GM23338 (cell line): ENCODE results near the gene CLUH. TPM values are rescaled to one million over a fixed set of nuclear protein-coding genes. Genes with fewer than 3 reads are reported as not detected.

Experiments used
- ATAC-seq: fragments of 200-7000 bp; cut with Tn5 transposase; 3 replicates; pipeline ENCODE4 v1.9.1; 2020
- DNase-seq: peaks from one replicate; pipeline ENCODE4 v3.0.0-alpha.2; 2015; ENCODE audit warnings: low spot score
- H2AFZ ChIP-seq: fragments of 200-600 bp; sonication (generic); 2 replicates; pipeline ENCODE4 v1.8.0; 2016; ENCODE audit warnings: antibody characterized with exemption, mild to moderate bottlenecking, moderate library complexity
- H3F3A ChIP-seq: fragments of 200-600 bp; sonication (generic); replicated peaks from 2 replicates; pipeline ENCODE4 v1.8.0; 2017; ENCODE audit warnings: antibody characterized with exemption, mixed run types, low read depth
- H3K27ac ChIP-seq: fragments of 200-600 bp; sonication (generic); 2 replicates; pipeline ENCODE4 v1.6.1; 2016; ENCODE audit warnings: low read depth
- H3K27me3 ChIP-seq: fragments of 200-600 bp; sonication (generic); 2 replicates; pipeline ENCODE4 v1.8.0; 2016; ENCODE audit warnings: mild to moderate bottlenecking, mixed run types, moderate library complexity; ENCODE audit not compliant: insufficient read depth
- H3K36me3 ChIP-seq: fragments of 200-600 bp; sonication (generic); 2 replicates; pipeline ENCODE4 v1.8.0; 2016; ENCODE audit warnings: mild to moderate bottlenecking; ENCODE audit not compliant: insufficient read depth
- H3K4me1 ChIP-seq: fragments of 200-600 bp; sonication (generic); 2 replicates; pipeline ENCODE4 v1.8.0; 2016; ENCODE audit warnings: mild to moderate bottlenecking, moderate library complexity; ENCODE audit not compliant: insufficient read depth
- H3K4me2 ChIP-seq: fragments of 200-600 bp; sonication (generic); 2 replicates; pipeline ENCODE4 v1.7.1; 2017; ENCODE audit warnings: mixed run types
- H3K4me3 ChIP-seq: fragments of 200-600 bp; sonication (generic); 2 replicates; pipeline ENCODE4 v1.6.1; 2016; ENCODE audit warnings: mixed run types
- H3K79me2 ChIP-seq: fragments of 200-600 bp; sonication (generic); replicated peaks from 2 replicates; pipeline ENCODE4 v1.8.0; 2017; ENCODE audit warnings: mild to moderate bottlenecking; ENCODE audit not compliant: insufficient read depth
- H3K9me2 ChIP-seq: fragments of 200-600 bp; sonication (generic); 2 replicates; pipeline ENCODE4 v1.8.0; 2017; ENCODE audit not compliant: insufficient read depth
- H4K20me1 ChIP-seq: fragments of 200-600 bp; sonication (generic); replicated peaks from 2 replicates; pipeline ENCODE4 v1.8.0; 2017; ENCODE audit warnings: mild to moderate bottlenecking; ENCODE audit not compliant: insufficient read depth
- H3K27ac Mint-ChIP-seq: 2 replicates; pipeline ENCODE4 v1.8.0; 2020; ENCODE audit warnings: inconsistent platforms, mild to moderate bottlenecking, moderate library complexity, mixed read lengths
- H3K27me3 Mint-ChIP-seq: 3 replicates; pipeline ENCODE4 v1.8.0; 2022; ENCODE audit warnings: low read depth, mild to moderate bottlenecking, moderate library complexity, mixed read lengths, inconsistent platforms; ENCODE audit not compliant: insufficient read depth, poor library complexity
- H3K36me3 Mint-ChIP-seq: 3 replicates; pipeline ENCODE4 v1.8.0; 2021; ENCODE audit warnings: low read depth, mild to moderate bottlenecking, inconsistent platforms, moderate library complexity, mixed read lengths
- H3K4me1 Mint-ChIP-seq: 3 replicates; pipeline ENCODE4 v1.8.0; 2020; ENCODE audit warnings: mild to moderate bottlenecking, inconsistent platforms, mixed read lengths
- H3K4me3 Mint-ChIP-seq: 3 replicates; pipeline ENCODE4 v1.8.0; 2021; ENCODE audit warnings: moderate library complexity, mild to moderate bottlenecking, inconsistent platforms, mixed read lengths
- H3K9me3 Mint-ChIP-seq: 3 replicates; pipeline ENCODE4 v1.8.0; 2020; ENCODE audit warnings: moderate library complexity, mild to moderate bottlenecking, inconsistent platforms, mixed read lengths
- EZH2 ChIP-seq: fragments of 200-600 bp; sonication (generic); IDR thresholded peaks from one replicate; pipeline ENCODE4 v1.8.0; 2017; ENCODE audit warnings: antibody characterized with exemption, mild to moderate bottlenecking, low read depth; ENCODE audit not compliant: unreplicated experiment
- EZH2phosphoT487 ChIP-seq: fragments of 200-600 bp; sonication (generic); IDR thresholded peaks from one replicate; pipeline ENCODE4 v1.8.1; 2018; ENCODE audit warnings: antibody characterized with exemption; ENCODE audit not compliant: unreplicated experiment
- JUNB ChIP-seq: IDR thresholded peaks from one replicate; pipeline ENCODE4 v1.6.1; 2016; ENCODE audit warnings: antibody characterized with exemption; ENCODE audit not compliant: unreplicated experiment
- NANOG ChIP-seq: IDR thresholded peaks from 2 replicates; pipeline ENCODE4 v1.6.1; 2016; ENCODE audit warnings: antibody characterized with exemption, borderline replicate concordance
- POLR2AphosphoS5 ChIP-seq: IDR thresholded peaks from 2 replicates; pipeline ENCODE4 v1.6.1; 2016; ENCODE audit warnings: antibody characterized with exemption, low read depth
- ZNF114 ChIP-seq: fragments of 250-450 bp; sonication (Bioruptor Pico); IDR thresholded peaks from 2 replicates; pipeline ENCODE4 v1.5.0; 2020; ENCODE audit warnings: mild to moderate bottlenecking, moderate library complexity
- ZNF331 ChIP-seq: fragments of 250-450 bp; sonication (Bioruptor Pico); IDR thresholded peaks from 2 replicates; pipeline ENCODE4 v1.5.0; 2020; ENCODE audit warnings: low read depth, mild to moderate bottlenecking, moderate library complexity
- polyA plus RNA-seq: library from polyadenylated mRNA; unstranded; fragments of >200 nt; fragmentation: Nextera tagmentation; extraction: Ambion mirVana; gene quantifications from 2 replicates; pipeline ENCODE4 v1.2.1, GENCODE V29; 2016
- total RNA-seq: library from RNA; depleted of rRNA; stranded (reverse); fragments of >200 nt; shearing (Covaris generic); gene quantifications from 2 replicates; pipeline ENCODE4 v1.2.3, GENCODE V29; 2014
- TF ChIP-seq, protein P1 (sequence below), 2 experiments: fragments of 200-600 bp in 1 of 2; sonication (generic) in 1 of 2; conservative IDR thresholded peaks; 2 replicates each; pipeline versions ENCODE4 v1.5.1 to v1.6.1; 2016 to 2017; ENCODE audit warnings: antibody characterized with exemption in 2 of 2, low read depth in 2 of 2, mild to moderate bottlenecking in 2 of 2, moderate library complexity in 1 of 2
- TF ChIP-seq, protein P2 (sequence below): IDR thresholded peaks from one replicate; pipeline ENCODE4 v1.6.1; 2018; ENCODE audit warnings: antibody characterized with exemption; ENCODE audit not compliant: unreplicated experiment
- TF ChIP-seq, protein P3 (sequence below): IDR thresholded peaks from 2 replicates; pipeline ENCODE4 v1.6.1; 2016; ENCODE audit warnings: antibody characterized with exemption

CLUH gene
- total and polyA plus RNA-seq, 2 experiments from 2014 or later: 23.5 to 90.0 TPM

DNA sequence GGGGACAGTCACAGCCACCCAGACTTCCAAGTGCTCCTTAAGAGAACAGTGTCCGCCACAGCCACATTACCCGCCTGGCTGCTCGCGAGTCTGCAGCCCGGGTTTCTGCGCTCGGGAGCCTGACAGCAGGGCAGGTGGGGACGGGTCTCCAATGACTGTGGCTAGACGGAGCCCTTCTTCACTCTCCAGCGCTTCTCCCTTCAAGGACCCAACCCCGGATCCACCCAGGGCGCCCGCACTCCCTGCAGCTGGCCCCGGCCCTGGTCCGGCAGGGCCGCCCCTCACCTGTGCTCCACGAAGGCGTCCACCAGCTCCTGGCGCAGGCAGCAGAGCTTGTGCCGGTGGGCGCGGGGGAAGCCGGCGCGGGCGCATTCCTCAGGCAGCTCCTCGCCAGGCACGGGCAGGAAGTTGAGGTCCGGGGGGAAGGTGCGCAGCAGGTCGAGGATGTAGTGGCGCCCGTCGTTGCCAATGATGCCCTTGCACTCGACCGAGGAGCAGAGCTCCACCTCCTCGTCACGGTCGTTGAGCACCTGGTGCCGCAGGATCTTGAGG is 13.9 kb downstream of the CLUH start (continued):
- TF ChIP-seq, protein P1, sequence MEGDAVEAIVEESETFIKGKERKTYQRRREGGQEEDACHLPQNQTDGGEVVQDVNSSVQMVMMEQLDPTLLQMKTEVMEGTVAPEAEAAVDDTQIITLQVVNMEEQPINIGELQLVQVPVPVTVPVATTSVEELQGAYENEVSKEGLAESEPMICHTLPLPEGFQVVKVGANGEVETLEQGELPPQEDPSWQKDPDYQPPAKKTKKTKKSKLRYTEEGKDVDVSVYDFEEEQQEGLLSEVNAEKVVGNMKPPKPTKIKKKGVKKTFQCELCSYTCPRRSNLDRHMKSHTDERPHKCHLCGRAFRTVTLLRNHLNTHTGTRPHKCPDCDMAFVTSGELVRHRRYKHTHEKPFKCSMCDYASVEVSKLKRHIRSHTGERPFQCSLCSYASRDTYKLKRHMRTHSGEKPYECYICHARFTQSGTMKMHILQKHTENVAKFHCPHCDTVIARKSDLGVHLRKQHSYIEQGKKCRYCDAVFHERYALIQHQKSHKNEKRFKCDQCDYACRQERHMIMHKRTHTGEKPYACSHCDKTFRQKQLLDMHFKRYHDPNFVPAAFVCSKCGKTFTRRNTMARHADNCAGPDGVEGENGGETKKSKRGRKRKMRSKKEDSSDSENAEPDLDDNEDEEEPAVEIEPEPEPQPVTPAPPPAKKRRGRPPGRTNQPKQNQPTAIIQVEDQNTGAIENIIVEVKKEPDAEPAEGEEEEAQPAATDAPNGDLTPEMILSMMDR (conservative IDR thresholded peaks at IDR 0.05; ENCODE audit: low read depth in 2 of 2): no peak
- TF ChIP-seq JUNB: no peak
- no peak for TF ChIP-seq EZH2phosphoT487

DNA sequence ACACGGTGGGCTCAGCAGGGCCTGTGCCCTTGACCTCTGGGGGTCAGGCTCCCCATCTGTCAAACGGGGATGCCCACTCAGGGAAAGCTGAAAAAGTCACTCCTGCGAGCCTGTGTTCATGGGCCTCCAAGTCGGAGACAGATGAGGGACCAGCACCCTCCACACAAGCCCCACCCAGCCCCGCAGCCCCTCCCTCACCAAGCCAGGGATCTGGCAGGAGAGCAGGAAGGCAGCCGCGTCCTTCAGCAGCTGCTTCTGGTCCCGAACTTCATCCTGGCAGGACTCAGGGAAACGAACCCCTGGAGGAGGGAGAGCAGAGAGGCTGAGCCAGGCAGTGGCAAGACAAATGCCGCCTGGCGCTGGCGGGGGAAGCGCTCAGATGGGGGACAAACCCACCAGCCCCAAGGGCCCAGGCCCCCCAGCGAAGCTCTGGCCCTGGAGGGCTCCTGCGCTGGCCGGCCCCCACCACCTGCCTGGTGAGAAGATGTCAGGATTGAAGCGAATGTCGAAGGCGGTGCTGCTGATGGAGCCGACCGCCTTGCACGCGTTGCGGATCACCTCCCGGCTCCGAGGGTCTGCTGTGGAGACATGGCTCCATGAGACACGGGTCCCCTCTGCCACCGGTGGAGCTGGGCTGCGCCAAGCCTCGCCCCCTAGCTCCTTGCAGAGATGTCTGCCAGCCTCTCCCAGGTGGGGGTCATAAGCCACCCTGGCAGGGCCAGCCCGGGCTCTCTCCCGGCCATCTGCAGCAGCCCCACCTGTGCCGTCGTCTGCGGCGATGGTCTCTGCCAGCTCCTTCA is 15.4 kb downstream of the CLUH start:
- H3K4me1 ChIP-seq: no peaks in the 10 kb centered on the region; the same call in 1 of the 2 replicates
- 0 out of 2 replicates have a peak, but pooled peaks cover 4% of the 10 kb centered on the region for H3F3A ChIP-seq
- Mint-ChIP-seq H3K36me3 (peaks cover 36% of the 10 kb centered on the region), H3K27ac (no peak overlapping the region), H3K4me1 (no peaks in the 10 kb centered on the region), H3K9me3 (no peaks in the 10 kb centered on the region), H3K4me3 (no peak overlapping the region), H3K27me3 (peaks cover 4% of the 10 kb centered on the region)
- peaks cover 4% of the 10 kb centered on the region; the same call in 1 of the 2 replicates for H4K20me1 ChIP-seq
- H3K9me2 ChIP-seq: no peaks in the 10 kb centered on the region
- DNase-seq (no peak), ATAC-seq (no peak)
- no peaks in the 10 kb centered on the region for H3K79me2 ChIP-seq
- H3K4me2 ChIP-seq: no peak overlapping the region
- no peaks in the 10 kb centered on the region for H3K27me3 ChIP-seq
- no peak overlapping the region for H3K4me3 ChIP-seq
- no peak overlapping the region for H2AFZ ChIP-seq
- H3K36me3 ChIP-seq: no peaks in the 10 kb centered on the region
- H3K27ac ChIP-seq: no peak overlapping the region
- TF ChIP-seq POLR2AphosphoS5 (no peak), NANOG (no peak), JUNB (no peak), ZNF331 (CRISPR knock-in tag) (no peak), ZNF114 (CRISPR knock-in tag) (no peak), EZH2 (no peak), EZH2phosphoT487 (no peak)
- TF ChIP-seq, protein P2, sequence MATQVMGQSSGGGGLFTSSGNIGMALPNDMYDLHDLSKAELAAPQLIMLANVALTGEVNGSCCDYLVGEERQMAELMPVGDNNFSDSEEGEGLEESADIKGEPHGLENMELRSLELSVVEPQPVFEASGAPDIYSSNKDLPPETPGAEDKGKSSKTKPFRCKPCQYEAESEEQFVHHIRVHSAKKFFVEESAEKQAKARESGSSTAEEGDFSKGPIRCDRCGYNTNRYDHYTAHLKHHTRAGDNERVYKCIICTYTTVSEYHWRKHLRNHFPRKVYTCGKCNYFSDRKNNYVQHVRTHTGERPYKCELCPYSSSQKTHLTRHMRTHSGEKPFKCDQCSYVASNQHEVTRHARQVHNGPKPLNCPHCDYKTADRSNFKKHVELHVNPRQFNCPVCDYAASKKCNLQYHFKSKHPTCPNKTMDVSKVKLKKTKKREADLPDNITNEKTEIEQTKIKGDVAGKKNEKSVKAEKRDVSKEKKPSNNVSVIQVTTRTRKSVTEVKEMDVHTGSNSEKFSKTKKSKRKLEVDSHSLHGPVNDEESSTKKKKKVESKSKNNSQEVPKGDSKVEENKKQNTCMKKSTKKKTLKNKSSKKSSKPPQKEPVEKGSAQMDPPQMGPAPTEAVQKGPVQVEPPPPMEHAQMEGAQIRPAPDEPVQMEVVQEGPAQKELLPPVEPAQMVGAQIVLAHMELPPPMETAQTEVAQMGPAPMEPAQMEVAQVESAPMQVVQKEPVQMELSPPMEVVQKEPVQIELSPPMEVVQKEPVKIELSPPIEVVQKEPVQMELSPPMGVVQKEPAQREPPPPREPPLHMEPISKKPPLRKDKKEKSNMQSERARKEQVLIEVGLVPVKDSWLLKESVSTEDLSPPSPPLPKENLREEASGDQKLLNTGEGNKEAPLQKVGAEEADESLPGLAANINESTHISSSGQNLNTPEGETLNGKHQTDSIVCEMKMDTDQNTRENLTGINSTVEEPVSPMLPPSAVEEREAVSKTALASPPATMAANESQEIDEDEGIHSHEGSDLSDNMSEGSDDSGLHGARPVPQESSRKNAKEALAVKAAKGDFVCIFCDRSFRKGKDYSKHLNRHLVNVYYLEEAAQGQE: no peak
- TF ChIP-seq, protein P3, sequence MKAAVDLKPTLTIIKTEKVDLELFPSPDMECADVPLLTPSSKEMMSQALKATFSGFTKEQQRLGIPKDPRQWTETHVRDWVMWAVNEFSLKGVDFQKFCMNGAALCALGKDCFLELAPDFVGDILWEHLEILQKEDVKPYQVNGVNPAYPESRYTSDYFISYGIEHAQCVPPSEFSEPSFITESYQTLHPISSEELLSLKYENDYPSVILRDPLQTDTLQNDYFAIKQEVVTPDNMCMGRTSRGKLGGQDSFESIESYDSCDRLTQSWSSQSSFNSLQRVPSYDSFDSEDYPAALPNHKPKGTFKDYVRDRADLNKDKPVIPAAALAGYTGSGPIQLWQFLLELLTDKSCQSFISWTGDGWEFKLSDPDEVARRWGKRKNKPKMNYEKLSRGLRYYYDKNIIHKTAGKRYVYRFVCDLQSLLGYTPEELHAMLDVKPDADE: no peak
- TF ChIP-seq, protein P1 (conservative IDR thresholded peaks at IDR 0.05; ENCODE audit: low read depth in 2 of 2): no peak
